Thoracic aorta (tissue), 2 donors: ENCODE data around the gene EIF3A. TPM values are rescaled to one million over a fixed set of nuclear protein-coding genes. Genes with fewer than 3 reads are reported as not detected.

Experiments
- ATAC-seq: fragments of 150-250 bp; one replicate; pipeline ENCODE4 v1.8.0; 2017; ENCODE audit warnings: low read depth; ENCODE audit not compliant: insufficient number of reproducible peaks, low FRiP score
- DNase-seq: peaks from one replicate; pipeline ENCODE4 v3.0.0-alpha.2; 2020; ENCODE audit warnings: low spot score
- H3K27ac ChIP-seq, 2 donors: fragments of 200-600 bp; sonication (generic); 1 replicate in 1 of 2; 2 replicates in 1 of 2; pipeline ENCODE4 v1.5.1; 2016; ENCODE audit warnings: mild to moderate bottlenecking in 2 of 2, moderate library complexity in 2 of 2
- H3K27me3 ChIP-seq: fragments of 200-600 bp; sonication (generic); replicated peaks from 2 replicates; pipeline ENCODE4 v1.6.0; 2016; ENCODE audit warnings: mild to moderate bottlenecking; ENCODE audit not compliant: insufficient read depth
- H3K36me3 ChIP-seq: fragments of 200-600 bp; sonication (generic); one replicate; pipeline ENCODE4 v1.5.1; 2016
- H3K4me1 ChIP-seq, 2 donors: fragments of 200-600 bp; sonication (generic); 1 replicate in 1 of 2; 2 replicates in 1 of 2; pipeline versions ENCODE4 v1.5.1 to v1.6.0; 2016; ENCODE audit warnings: low read depth in 2 of 2, mild to moderate bottlenecking in 1 of 2; ENCODE audit not compliant: control insufficient read depth in 1 of 2
- H3K4me3 ChIP-seq: fragments of 200-600 bp; sonication (generic); 2 replicates; pipeline ENCODE4 v1.5.1; 2016; ENCODE audit warnings: mild to moderate bottlenecking
- H3K9me3 ChIP-seq: fragments of 200-600 bp; sonication (generic); 2 replicates; pipeline ENCODE4 v1.5.1; 2016
- CTCF ChIP-seq: fragments of 200-600 bp; sonication (generic); IDR thresholded peaks from one replicate; pipeline ENCODE4 v1.5.1; 2019; ENCODE audit warnings: antibody characterized with exemption
- total RNA-seq, 2 donors: library from RNA; depleted of rRNA; stranded (reverse); fragments of >200 nt; gene quantifications; one replicate each; pipeline versions ENCODE4 v1.1.0 to v1.2.3, GENCODE V29; 2016

EIF3A gene
- total RNA-seq, 2 donors from 2014 or later: 70.8 to 135 TPM

- no peak for TF ChIP-seq CTCF
- H3K9me3 ChIP-seq: no peaks in the 10 kb centered on the region
- DNase-seq (no peak), ATAC-seq (no peak)
- H3K4me1 ChIP-seq: peaks cover 14 to 60% of the 10 kb centered on the region in 2 donors
- no peaks in the 10 kb centered on the region for H3K27me3 ChIP-seq
- H3K4me3 ChIP-seq: peak overlapping the region; percentile 19
- no peaks in the 10 kb centered on the region for H3K36me3 ChIP-seq
- H3K27ac ChIP-seq: peak overlapping the region; percentile 90 to 91
Measured at GRCh38 chr10:119025776-119026175, 54.8 kb downstream of the EIF3A start.

GRCh38 chr10:119025336-119025735, 55.3 kb downstream of the EIF3A start:
- peak; percentile 80 for DNase-seq
- TF ChIP-seq CTCF: no peak
- no peak for ATAC-seq
- Histone ChIP-seq H3K9me3 (no peaks in the 10 kb centered on the region), H3K27me3 (no peaks in the 10 kb centered on the region), H3K4me3 (peak overlapping the region; percentile 19), H3K36me3 (no peaks in the 10 kb centered on the region), H3K27ac (peak overlapping the region; percentile 90 to 91), H3K4me1 (peaks cover 12 to 56% of the 10 kb centered on the region in 2 donors)

- ATAC-seq (no peak), DNase-seq (no peak)
- H3K36me3 ChIP-seq: no peaks in the 10 kb centered on the region
- peak overlapping the region; percentile 90 to 91 for H3K27ac ChIP-seq
- peaks cover 12 to 56% of the 10 kb centered on the region in 2 donors for H3K4me1 ChIP-seq
- no peaks in the 10 kb centered on the region for H3K9me3 ChIP-seq
- TF ChIP-seq CTCF: no peak
- no peaks in the 10 kb centered on the region for H3K27me3 ChIP-seq
- no peak overlapping the region for H3K4me3 ChIP-seq
Measured at GRCh38 chr10:119024882-119025281, 55.7 kb downstream of the EIF3A start.

- TF ChIP-seq CTCF: no peak
- Histone ChIP-seq H3K36me3 (no peaks in the 10 kb centered on the region), H3K4me1 (peaks cover 12 to 56% of the 10 kb centered on the region in 2 donors), H3K27ac (peak overlapping the region; percentile 61 to 91), H3K27me3 (no peaks in the 10 kb centered on the region), H3K9me3 (no peaks in the 10 kb centered on the region), H3K4me3 (no peak overlapping the region)
- DNase-seq: no peak
- ATAC-seq: no peak
Measured at GRCh38 chr10:119023553-119023868, 57.1 kb downstream of the EIF3A start.

GRCh38 chr10:119022846-119023552, 57.6 kb downstream of the EIF3A start:
- Histone ChIP-seq H3K4me1 (peaks cover 12 to 53% of the 10 kb centered on the region in 2 donors), H3K27ac (peak overlapping the region; percentile 61 to 91), H3K4me3 (no peak overlapping the region), H3K9me3 (no peaks in the 10 kb centered on the region), H3K36me3 (no peaks in the 10 kb centered on the region), H3K27me3 (no peaks in the 10 kb centered on the region)
- ATAC-seq (peak; percentile 31), DNase-seq (no peak)
- no peak for TF ChIP-seq CTCF
